Fibroblast of upper back skin (primary cell): ENCODE data around the gene BMX.

Experiments used
- DNase-seq: peaks from one replicate; pipeline ENCODE4 v3.0.0-alpha.2; 2013

BMX gene

GRCh38 chrX:15509845-15510244, 9.2 kb downstream of the BMX start:
- DNase-seq: no peak

GRCh38 chrX:15511563-15511962, 11.0 kb downstream of the BMX start:
- DNase-seq: no peak

- DNase-seq: no peak
Observed at GRCh38 chrX:15512401-15512965, 11.9 kb downstream of the BMX start.

- no peak for DNase-seq
Observed at GRCh38 chrX:15514279-15514678, 13.7 kb downstream of the BMX start.

- DNase-seq: no peak
Observed at GRCh38 chrX:15515931-15516330, 15.3 kb downstream of the BMX start.

- no peak for DNase-seq
Observed at GRCh38 chrX:15522464-15522863, 21.9 kb downstream of the BMX start.

- no peak for DNase-seq
Observed at GRCh38 chrX:15523088-15523487, 22.5 kb downstream of the BMX start.

- DNase-seq: peak; percentile 37
Observed at GRCh38 chrX:15524417-15524816, 23.8 kb downstream of the BMX start.

GRCh38 chrX:15525664-15526416, 25.2 kb downstream of the BMX start:
- no peak for DNase-seq

GRCh38 chrX:15529165-15529564, 28.6 kb downstream of the BMX start:
- DNase-seq: no peak

GRCh38 chrX:15530318-15530717, 29.7 kb downstream of the BMX start:
- DNase-seq: no peak

- DNase-seq: no peak
Observed at GRCh38 chrX:15546745-15547144, 46.1 kb downstream of the BMX start.

- DNase-seq: no peak
Observed at GRCh38 chrX:15547356-15547755, 46.7 kb downstream of the BMX start.

- DNase-seq: no peak
Observed at GRCh38 chrX:15549189-15550012, 48.8 kb downstream of the BMX start.

GRCh38 chrX:15559227-15559626, 58.6 kb downstream of the BMX start:
- no peak for DNase-seq

- no peak for DNase-seq
Observed at GRCh38 chrX:15560924-15561323, 60.3 kb downstream of the BMX start.

- DNase-seq: no peak
Observed at GRCh38 chrX:15563056-15563455, 62.4 kb downstream of the BMX start.

- peak; percentile 37 for DNase-seq
Observed at GRCh38 chrX:15564981-15565579, 64.5 kb downstream of the BMX start.

- DNase-seq: no peak
Observed at GRCh38 chrX:15566244-15566643, 65.6 kb downstream of the BMX start.

GRCh38 chrX:15567267-15567666, 66.7 kb downstream of the BMX start:
- no peak for DNase-seq

GRCh38 chrX:15567886-15568616, 67.4 kb downstream of the BMX start:
- DNase-seq: no peak

GRCh38 chrX:15570145-15570544, 69.5 kb downstream of the BMX start:
- DNase-seq: no peak

GRCh38 chrX:15574017-15574416, 73.4 kb downstream of the BMX start:
- no peak for DNase-seq
